ENCODE measurements around the gene MSL1.
A peak's percentile ranks its signal among the peaks of the same experiment; 100 is the strongest.

Gene MSL1

DNA sequence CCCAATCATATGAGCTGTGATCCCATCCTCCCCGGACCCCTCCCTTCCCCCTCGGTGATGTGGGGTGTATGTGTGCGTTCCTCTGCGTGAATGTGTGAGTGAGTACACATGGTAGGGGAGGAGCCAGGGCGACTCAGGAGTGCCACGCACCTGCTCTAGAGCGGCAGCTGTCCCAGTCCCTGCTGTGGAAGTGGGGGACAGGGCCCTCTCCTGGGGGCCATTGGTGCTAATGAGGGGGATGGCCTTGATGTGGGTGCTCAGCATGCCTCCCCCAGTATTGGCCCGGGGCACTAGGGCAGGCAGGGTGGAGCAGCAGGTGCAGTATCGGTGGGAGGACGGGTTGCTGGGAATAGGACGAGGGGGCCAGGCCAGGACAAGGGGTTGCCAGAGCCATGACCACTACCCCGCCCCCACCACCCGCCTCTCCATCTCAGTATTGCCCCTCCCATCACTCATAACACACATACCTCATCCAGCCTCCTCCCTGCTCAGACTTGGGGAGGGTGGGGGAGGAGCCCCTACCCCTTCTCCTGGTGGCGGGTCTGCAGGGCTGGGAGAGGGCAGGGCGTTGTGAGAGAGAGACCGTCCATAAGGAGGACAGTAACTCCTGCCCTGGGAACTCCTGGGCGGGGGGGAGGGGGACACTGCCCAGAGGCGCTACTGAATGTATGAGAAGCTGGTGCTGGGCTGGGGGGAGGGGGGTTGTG is 29.9 kb upstream of the MSL1 start:
- DNase-seq (ENCODE audit: low spot score): no peak

DNA sequence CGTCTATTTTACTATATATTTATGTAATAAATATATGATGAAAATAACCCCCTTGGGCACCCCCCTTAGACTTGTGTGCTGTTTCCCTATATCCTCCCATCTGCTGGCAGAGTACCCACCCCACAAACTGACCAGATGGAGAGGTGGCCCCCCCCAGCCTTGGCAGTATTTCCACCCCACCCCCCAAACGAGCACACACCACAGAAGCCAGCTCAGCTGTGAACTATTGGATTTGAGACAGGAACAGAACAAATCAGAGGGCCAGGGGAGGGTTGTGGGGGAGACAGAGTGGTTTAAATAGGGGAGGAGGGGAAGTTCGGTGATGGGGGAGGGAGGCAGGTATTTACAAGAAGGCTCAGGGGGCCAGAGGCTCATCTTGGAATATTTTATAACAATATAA is 29.2 kb upstream of the MSL1 start:
- DNase-seq (ENCODE audit: low spot score): peak; percentile 66

DNA sequence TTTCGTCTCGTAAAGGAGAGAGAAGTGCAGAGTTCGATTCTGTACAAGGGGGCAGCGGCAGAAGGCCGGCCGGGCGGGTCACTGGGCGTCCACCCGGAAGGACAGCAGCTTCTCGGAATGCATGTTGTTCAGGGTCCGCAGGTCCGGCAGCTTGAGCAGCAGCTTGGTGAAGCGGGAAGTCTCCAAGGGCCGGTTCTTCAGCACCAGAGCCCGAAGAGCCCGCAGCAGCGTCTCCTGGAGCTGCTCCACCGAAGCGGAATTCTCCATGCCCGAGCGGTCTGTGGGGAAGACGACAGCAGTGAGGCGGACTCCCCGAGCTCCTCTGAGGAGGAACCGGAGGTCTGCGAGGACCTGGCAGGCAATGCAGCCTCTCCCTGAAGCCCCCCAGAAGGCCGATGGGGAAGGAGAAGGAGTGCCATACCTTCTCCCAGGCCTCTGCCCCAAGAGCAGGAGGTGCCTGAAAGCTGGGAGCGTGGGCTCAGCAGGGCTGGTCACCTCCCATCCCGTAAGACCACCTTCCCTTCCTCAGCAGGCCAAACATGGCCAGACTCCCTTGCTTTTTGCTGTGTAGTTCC is 28.7 kb upstream of the MSL1 start:
- DNase-seq (ENCODE audit: low spot score): no peak

DNA sequence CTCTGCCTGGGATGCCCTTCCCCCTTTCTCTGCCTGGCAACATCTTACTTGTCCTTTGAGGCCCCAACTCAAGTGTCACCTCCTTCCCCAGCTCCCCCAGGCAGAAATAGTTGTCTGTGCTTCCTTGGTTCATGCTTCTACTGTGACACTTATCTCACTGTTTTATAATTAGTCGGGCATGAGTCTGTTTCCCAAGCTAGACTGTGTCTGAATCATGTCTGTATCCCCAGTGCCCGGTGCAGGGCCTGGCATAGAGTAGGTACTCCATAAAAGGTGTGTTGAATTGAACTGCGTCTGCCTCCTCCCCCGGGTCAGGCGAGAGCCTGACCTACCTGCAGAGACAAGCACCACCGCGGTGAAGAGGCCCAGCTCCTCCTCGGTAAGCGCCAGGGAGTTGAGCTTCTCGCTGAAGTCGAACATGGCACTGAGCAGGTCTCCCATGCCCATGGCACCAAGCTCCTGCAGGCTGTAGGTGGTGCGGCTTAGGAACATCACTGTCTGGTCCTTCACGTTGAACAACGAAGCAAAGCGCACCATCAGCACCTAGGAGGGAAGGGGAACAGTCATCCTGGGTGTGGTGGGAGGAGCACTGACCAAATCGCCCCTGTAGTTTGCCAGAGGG is 28.1 kb upstream of the MSL1 start:
- no peak for DNase-seq (ENCODE audit: low spot score)

DNA sequence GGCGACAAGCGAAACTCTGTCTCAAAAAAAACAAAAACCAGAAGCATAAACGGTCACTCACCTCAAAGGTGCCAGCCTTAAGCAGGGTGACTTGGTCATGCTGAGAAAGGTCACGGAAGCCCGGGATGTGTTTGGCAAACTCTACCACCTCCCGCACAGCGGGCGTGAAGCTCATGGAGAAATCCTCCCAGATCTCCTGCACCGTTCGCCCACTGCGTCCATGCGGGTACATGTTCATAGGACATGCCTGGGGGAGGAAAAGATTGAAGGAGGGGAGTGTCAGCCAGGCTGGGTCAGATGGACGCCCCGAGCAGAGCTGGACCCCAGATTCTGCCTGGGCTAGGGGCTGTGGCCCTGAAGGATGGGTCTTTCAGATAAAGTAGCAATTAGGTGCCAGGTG is 26.9 kb upstream of the MSL1 start:
- no peak for DNase-seq (ENCODE audit: low spot score)

DNA sequence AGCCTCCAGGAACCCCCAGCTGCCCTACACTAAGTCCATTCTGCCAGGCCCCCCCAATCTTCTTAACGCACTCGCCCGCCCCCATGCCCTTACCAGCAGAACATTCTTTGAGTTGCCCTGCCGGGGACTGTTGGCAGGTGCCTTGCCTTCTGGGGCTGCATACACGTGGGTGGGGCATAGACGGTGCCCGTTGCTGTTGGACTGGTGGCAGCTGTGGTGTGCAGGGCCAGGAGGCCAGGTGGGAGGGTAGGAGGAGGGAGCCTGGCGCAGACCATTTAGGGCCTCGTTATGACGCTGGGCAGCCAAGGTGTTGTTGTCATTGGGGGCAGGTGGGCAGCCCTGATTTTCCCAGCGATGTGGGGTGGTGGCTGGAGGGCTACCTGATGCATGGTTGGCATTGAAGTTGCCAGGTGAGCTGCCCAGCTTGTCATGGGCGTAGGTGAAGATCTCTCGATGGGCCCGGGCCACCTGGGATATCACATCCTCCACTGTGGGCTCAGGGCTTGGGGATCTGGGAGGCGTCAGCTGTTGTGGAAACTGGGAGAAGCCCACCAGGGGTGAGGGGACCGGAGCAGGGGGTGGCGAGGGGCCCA is 26.3 kb upstream of the MSL1 start:
- no peak for DNase-seq (ENCODE audit: low spot score)

DNA sequence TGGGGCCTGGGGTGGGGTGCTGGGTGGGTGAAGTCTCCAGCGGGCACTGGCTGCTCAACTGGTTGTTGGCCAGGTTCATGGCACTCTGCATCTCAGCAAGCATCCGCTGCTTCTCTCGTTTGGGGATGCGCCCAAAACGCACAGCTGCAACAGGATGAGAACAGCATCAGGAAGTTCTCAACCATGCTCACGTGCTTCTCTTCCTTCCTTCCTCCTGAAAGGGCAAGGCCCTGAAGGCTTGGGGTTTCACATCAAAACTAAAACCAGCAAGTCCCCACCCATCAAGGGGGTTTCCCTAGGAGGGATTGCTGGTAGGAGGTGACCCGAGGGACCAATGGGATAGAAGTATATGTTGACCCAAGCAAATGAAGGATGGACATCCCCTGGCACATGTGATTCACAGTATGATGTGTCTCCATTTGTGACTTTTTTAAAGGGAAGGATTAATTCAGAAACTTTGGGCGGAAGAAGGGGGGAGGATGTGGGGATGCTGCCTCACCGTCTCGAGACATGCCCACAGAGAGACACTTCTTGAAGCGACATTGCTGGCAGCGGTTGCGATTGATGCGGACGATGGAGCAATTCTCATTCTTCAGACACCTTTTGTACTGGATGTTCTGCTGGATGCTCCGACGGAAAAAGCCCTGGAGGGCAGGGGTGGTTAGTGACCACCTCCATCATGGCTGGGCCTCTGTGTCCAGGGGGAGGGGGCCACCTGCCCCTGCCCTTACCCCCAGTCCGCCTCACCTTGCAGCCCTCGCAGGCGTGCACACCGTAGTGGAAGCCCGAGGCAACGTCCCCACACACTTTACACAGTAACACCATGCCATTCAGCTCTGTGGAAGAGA is 25.6 kb upstream of the MSL1 start:
- DNase-seq (ENCODE audit: low spot score): no peak

DNA sequence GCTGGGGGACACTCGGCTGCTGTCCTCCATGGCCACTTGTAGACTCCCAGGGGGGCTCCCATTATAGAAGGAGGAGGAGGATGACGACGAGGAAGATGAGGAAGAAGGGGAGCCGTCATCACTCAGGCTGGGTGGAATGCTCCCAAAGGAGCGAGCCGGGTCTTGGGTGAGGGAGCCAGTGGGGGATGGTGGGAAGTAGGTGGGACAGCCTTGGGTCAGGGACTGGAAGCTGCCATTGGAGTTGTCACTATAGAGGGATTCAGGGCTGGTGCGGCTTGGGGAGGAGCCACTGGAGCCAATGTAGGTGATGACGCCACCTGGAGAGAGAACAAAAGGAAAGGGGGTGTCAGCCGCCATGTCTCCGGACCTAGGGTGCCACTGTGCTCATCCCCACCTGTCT is 24.7 kb upstream of the MSL1 start:
- DNase-seq (ENCODE audit: low spot score): no peak

DNA sequence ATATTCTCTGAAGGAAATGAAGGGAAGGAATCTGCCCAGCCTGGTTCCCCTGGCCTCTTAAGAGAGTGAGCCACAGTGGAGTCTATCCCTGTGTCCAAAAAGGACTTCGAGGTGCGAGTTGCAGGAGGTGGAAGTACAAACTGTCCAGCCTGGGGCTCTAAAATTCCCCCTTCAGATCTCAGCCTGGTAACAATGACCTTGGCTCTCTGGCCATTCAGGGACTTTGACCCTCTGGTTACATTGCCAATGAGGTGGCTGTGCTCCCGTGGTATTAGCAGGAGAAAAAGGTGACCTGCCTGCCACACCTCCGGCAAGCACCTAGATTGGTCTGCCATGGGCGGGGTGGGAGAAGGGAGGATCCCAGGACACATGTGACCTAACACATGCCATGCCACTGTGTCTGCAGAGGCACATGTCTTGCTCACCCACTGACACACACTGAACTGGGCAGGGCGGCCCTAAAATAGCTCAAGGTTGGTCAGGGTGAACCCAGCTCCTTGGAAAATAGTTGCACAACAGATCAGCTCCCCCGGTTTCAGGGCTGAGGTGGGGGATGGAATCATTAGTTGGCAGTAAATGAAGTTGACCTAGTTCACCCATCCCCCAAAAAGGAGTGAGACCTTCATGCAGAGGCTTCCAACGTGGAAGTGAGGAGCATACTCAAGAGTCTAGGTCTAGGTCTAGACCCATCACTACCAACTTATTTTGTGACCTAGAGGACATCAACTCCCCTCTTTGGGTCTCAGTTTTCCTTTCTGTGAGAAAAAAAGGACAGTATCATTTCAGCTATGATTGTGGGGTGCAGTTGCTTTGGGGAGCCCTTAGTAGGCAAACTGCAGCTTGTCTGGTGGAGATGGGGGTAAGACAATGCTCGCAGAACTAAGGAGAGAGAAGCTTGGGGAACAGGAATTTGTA is 23.6 kb upstream of the MSL1 start:
- no peak for DNase-seq (ENCODE audit: low spot score)

DNA sequence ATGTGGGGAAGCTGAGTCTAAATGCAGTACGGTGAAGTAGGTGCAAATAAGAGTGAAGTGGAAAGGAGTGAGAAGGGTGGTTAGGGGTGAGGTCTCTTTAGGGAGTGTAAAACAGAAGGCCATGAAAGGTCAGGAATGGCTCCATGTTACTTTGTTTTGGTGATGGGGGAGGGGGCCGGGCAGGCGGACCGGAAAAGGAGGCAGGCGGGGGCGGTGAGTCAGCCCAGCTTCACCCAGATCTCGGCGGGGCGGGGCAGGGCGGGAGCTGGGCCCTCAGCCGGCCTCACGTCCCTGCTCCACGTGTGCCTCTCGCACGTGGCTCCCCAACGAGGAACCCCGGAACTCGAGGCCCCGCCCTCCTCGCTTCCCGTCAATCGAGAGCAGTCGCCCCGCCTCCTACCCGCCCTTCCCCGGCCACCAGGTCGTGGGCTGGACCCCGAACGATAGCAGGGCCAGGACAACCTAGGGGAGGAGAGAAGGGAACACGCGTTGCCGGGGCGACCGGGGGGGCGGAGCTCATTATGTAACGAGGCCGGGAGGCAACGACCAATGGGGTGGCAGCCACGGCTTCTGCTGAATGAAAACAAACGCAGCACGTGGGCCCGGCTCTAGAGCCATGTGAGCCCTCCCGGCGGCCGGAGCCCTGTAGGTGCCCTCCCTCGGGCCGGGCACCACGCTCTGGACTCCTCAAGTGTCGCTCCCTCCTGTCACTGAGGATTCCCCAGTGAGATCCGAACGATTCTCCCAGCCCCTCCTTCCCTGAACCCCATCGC is 22.7 kb upstream of the MSL1 start:
- peak; percentile 93 for DNase-seq (ENCODE audit: low spot score)

DNA sequence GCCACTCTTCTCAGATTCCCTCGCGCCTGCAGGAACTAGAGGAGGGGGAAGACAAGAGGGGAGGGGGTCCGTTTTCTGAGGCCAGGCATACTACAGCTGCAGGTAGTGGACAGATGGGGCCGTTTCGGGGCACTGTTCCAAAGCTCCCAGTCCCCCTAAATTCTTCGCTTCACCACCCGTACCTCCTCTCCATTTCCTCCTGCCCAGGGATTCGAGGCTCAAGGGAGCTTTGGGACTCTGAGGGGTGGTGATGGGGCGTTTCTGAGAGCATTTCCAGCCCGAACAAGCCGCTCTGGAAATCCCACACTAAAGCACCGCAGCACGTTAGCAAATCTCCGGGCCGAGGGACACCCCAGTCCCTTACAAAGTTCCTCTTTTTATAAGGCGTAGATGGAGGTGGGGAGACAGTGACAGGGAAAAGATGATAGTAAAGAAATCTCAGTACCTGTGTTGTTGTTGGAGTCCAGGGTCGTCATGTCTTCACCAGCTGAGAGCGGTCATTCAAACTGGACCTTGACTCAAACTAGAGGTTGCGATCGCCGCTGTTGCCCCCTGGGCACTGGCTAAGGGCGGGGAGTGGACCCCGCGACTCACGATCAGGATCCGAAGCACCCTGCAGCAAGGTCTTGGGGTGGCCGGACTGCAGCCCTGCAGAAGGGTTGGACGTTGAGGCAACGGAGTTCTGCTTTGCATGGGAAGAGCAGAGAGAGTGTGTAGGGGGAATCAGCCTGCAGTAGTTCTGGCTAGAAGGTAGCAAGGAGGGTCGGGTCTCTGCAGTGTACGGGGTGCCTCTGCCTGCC is 22.0 kb upstream of the MSL1 start:
- no peak for DNase-seq (ENCODE audit: low spot score)

DNA sequence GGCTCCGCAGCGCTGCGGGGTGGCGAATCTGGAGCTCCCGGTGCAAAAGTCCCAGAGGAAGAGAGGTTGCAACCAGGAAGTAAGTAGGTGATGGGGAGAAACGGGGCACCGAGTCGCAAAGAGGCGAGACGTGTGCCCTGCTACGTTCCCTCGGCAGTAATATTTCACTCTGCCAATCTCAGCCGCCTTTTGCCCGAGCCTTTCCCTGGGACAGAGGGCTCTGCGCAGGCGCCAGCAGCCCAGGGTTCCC is 21.4 kb upstream of the MSL1 start, which contains the start of gene NR1D1:
NR1D1 (minus strand) TSS at position 171 of the 250 bp plus-strand sequence. CDS start 495 bp downstream, outside the sequence.
- DNase-seq (ENCODE audit: low spot score): no peak

DNA sequence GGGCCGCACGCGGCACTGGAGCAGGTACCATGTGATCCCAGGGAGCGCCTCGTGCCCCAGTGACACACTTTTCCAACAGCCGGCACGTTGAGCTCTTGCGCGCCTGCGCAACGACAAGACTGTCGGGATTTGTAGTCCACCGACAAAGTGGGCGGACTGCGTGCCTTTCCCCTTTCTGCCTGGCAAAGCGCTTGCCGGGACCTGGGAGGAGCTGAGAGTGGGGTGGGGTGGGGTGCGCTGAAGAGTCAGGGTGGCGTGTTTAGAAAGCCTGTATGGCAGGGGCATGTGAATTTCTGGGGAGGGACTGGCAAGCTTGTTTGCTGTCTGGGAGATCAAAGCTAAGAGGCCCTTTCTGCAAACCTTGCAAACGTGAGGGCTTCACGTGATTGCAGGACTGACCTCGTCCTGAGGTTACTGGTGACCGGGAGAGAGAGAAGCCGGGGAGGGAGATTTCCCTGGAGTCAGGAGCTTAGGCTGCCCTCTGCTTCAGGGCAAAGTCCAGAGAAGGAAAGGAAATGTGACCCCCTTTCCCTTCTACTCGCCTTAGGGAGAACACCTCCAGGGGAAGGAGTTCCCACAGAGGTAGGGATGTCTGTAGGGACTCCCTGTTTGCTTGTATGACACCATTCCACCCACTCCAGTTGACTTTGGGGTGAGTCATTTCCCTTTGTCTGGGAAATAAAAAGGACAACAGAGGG is 21.0 kb upstream of the MSL1 start:
- DNase-seq (ENCODE audit: low spot score): peak; percentile 97

DNA sequence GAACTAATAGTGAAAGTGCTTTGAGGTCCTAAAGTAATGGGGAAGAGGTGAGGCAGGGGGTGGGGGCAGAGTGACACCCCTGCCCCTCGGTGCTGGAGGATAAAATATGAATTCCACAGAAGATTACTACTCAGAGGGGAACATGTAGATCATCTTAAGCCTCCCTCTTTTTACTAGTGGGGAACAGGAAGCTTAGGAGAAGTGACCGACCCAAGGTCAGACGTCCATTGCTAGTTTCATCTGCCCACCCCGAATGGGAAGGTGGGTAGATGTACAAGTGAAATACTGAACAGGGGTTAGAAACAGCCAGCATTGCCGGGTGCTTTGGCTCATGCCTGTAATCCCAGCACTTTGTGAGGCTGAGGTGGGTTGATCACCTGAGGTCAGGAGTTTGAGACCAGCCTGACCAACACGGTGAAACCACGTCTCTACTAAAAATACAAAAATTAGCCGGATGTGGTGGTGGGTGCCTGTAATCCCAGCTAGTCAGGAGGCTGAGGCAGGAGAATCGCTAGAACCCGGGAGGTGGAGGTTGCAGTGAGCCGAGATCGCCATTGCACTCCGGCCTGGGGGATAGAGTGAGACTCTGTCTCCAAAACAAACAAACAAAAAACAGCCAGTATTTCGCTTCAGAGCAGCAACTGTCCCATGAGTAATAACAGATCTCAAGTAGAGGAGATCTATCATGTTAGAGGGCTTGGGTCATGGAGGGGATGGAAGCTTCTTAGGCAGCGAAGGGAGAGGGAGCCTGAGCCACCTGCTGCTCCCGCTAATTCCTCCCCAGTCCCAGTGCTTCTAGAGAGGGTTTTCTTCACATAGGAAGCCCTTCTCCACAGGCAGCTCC is 20.2 kb upstream of the MSL1 start:
- no peak for DNase-seq (ENCODE audit: low spot score)

DNA sequence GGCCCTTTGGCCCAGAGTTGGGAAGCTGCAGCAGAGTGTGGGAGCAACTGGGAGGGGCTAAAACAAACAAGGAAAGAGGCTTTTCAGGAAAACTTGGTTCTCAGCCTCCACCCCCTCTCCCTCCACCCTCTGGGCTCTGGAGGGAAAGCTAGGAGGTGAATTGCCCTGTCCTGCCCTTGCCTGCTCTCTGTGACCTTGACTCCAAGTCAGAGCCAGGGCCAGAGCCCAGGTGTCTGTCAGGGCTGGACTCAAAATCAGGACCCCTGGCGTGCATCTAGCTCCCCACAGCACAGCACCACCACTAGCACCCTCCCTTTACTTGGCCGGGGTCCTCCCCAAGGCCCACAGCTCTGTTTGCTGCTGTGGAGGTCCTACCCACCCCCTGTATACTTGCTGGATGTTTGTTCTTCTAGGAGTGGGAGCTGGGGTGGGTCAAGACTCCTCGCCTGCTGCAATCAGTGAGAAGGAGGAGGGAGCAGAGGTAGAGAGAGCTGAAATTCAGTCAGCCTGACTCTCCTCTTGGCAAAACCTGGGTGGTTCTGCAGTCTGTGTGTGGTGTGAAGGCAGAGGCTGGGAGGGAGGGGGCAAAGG is 18.6 kb upstream of the MSL1 start:
- DNase-seq (ENCODE audit: low spot score): no peak

DNA sequence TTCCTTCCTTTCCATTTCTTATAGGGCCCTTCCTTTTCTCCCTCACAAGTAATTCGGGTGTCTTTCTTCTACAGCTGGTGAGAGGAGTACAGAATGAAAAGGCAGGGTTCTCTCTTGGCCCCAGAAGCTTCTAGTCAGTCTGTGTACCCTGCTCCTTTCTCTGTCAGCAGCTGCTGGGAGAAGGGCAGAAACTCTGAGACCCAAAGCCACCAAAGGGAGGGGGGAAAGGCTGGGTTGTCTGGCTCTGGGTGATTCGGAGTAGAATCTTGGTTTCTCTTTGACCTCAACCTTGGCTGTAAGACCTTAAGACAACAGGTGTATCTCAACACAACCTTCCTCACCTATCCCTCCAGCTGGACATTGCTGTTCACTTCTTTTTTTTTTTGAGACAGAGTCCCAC is 18.1 kb upstream of the MSL1 start:
- DNase-seq (ENCODE audit: low spot score): no peak

DNA sequence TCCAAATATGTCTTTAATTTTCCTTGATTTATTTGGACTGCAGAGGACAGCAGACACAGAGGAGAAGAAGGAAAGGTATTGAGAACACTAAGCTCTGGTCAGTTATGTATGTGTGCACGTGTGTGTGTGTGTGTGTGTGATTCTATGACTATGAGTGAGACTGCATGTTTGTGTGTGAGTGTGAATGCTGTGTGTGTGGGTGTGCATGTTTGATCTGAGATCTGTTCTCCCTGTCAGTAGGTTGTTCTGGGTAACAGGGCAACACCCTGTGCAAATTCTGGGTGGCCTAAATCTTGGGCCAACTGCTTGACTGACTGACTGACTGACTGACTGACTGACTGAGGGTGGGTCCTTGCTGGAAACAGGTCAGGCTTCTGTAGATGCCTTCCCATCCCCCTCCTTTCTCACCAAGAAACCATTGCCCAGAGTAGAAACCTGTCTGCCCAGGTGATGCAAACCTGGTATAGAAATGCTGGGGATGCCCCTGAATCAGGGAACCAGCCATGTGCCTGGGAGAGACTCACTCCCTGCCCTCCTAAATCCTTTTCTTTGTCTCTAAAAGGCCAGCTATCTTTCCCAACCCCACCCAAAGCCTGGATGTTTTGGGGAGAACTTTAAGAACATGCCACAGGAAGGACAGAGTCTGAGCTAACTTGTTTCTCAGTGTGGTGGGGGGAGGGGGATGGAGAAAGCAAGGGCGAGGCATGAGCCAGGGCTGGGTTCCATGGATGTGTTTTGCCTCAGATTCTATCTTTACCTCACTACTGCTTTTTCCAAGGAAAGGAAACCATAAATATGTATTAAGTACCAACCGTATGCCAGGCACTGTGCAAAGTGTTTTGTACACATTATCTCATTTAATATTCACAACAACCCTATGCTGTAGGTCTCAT is 16.9 kb upstream of the MSL1 start:
- no peak for DNase-seq (ENCODE audit: low spot score)

All from pons (tissue), 1 donor.